Liver (tissue), 3 donors: ENCODE measurements around the gene TPM3.

Source experiments
- EGR1 ChIP-seq, 2 donors: IDR thresholded peaks; 2 replicates each; pipeline ENCODE4 v1.6.1; 2016 to 2018; ENCODE audit warnings: antibody characterized with exemption in 2 of 2, low read depth in 2 of 2
- FOXA1 ChIP-seq: IDR thresholded peaks from 2 replicates; pipeline ENCODE4 v1.6.1; 2016; ENCODE audit warnings: antibody characterized with exemption
- GABPA ChIP-seq, 2 donors: IDR thresholded peaks in 1 of 2; conservative IDR thresholded peaks in 1 of 2; 2 replicates each; pipeline ENCODE4 v1.6.1; 2016; ENCODE audit warnings: antibody characterized with exemption in 2 of 2, mild to moderate bottlenecking in 1 of 2, moderate library complexity in 1 of 2
- HNF4A ChIP-seq, 2 donors: conservative IDR thresholded peaks; 2 replicates each; pipeline ENCODE4 v1.6.1; 2016; ENCODE audit warnings: antibody characterized with exemption in 2 of 2, mild to moderate bottlenecking in 2 of 2
- JUND ChIP-seq, 2 donors: IDR thresholded peaks; 2 replicates each; pipeline ENCODE4 v1.6.1; 2016; ENCODE audit warnings: antibody characterized with exemption in 2 of 2
- NR2F2 ChIP-seq: IDR thresholded peaks from 2 replicates; pipeline ENCODE4 v1.6.1; 2016; ENCODE audit warnings: antibody characterized with exemption
- RAD21 ChIP-seq, 2 donors: IDR thresholded peaks; 2 replicates each; pipeline ENCODE4 v1.6.1; 2016; ENCODE audit warnings: antibody characterized with exemption in 2 of 2, mild to moderate bottlenecking in 2 of 2
- SP1 ChIP-seq: IDR thresholded peaks from 2 replicates; pipeline ENCODE4 v1.6.1; 2018; ENCODE audit warnings: antibody characterized with exemption, mild to moderate bottlenecking
- YY1 ChIP-seq: IDR thresholded peaks from 2 replicates; pipeline ENCODE4 v1.6.1; 2016; ENCODE audit warnings: antibody characterized with exemption, mild to moderate bottlenecking
- TF ChIP-seq, protein P1 (sequence below): fragments of 150-350 bp; IDR thresholded peaks from 2 replicates; pipeline ENCODE4 v1.5.1; 2017; ENCODE audit warnings: improper control_type of control experiment, low read depth, low read length; ENCODE audit not compliant: missing input control
- TF ChIP-seq, protein P2 (sequence below): IDR thresholded peaks from 2 replicates; pipeline ENCODE4 v1.6.1; 2016; ENCODE audit warnings: antibody characterized with exemption
- TF ChIP-seq, protein P3 (sequence below): IDR thresholded peaks from 2 replicates; pipeline ENCODE4 v1.6.1; 2016; ENCODE audit warnings: antibody characterized with exemption, mild to moderate bottlenecking
- TF ChIP-seq, protein P4 (sequence below): IDR thresholded peaks from 2 replicates; pipeline ENCODE4 v1.6.1; 2016; ENCODE audit warnings: antibody characterized with exemption
- TF ChIP-seq, protein P5 (sequence below): IDR thresholded peaks from 2 replicates; pipeline ENCODE4 v1.6.1; 2016; ENCODE audit warnings: antibody characterized with exemption
- donor health status: healthy.
- donor health status: healthy.

DNA sequence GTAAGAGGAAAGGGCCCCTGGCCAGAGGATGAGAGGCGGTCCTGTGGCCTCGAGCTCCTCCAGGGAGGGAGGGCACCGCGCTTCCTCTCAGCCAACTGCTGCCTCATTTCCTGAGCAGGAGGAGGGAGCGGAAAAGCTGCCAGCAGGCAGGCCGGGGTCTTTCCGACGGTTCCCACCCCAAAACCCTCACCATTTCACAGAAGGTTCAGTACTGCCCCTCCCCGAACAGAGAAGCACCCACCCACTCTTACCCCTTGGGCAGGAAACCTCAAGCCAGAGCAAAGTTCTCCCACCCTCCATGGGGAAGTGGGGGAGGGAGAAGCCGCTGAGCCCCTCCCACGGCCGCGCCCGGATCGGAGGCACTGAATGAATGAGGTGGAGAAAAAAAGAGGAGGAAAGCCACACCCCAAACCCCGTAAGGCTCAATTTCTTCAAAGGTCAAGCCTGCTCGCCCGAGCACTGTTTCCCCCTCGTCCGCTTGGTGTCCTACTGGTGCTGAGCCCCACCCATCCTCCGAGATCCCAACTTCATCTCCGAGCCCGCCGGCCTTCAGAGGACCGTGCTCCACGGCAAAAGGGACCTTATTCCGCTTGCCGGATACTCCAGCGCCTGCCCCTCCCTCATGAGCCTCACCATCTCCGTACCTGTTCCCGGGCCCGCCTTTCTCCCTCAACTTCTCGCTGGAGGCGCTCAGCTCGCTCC is 9.4 kb downstream of the TPM3 start:
- TF ChIP-seq, protein P1, sequence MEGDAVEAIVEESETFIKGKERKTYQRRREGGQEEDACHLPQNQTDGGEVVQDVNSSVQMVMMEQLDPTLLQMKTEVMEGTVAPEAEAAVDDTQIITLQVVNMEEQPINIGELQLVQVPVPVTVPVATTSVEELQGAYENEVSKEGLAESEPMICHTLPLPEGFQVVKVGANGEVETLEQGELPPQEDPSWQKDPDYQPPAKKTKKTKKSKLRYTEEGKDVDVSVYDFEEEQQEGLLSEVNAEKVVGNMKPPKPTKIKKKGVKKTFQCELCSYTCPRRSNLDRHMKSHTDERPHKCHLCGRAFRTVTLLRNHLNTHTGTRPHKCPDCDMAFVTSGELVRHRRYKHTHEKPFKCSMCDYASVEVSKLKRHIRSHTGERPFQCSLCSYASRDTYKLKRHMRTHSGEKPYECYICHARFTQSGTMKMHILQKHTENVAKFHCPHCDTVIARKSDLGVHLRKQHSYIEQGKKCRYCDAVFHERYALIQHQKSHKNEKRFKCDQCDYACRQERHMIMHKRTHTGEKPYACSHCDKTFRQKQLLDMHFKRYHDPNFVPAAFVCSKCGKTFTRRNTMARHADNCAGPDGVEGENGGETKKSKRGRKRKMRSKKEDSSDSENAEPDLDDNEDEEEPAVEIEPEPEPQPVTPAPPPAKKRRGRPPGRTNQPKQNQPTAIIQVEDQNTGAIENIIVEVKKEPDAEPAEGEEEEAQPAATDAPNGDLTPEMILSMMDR = no peak
- TF ChIP-seq GABPA (IDR thresholded peaks at IDR 0.05 in 1 of 2, conservative IDR thresholded peaks at IDR 0.05 in 1 of 2) (no peak), RAD21 (IDR thresholded peaks at IDR 0.05) (no peak), JUND (IDR thresholded peaks at IDR 0.05) (no peak), YY1 (no peak), FOXA1 (no peak), EGR1 (IDR thresholded peaks at IDR 0.05; ENCODE audit: low read depth in 2 of 2) (no peak), HNF4A (conservative IDR thresholded peaks at IDR 0.05) (no peak), SP1 (no peak), NR2F2 (no peak)
- TF ChIP-seq, protein P2, sequence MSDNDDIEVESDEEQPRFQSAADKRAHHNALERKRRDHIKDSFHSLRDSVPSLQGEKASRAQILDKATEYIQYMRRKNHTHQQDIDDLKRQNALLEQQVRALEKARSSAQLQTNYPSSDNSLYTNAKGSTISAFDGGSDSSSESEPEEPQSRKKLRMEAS = no peak
- TF ChIP-seq, protein P3, sequence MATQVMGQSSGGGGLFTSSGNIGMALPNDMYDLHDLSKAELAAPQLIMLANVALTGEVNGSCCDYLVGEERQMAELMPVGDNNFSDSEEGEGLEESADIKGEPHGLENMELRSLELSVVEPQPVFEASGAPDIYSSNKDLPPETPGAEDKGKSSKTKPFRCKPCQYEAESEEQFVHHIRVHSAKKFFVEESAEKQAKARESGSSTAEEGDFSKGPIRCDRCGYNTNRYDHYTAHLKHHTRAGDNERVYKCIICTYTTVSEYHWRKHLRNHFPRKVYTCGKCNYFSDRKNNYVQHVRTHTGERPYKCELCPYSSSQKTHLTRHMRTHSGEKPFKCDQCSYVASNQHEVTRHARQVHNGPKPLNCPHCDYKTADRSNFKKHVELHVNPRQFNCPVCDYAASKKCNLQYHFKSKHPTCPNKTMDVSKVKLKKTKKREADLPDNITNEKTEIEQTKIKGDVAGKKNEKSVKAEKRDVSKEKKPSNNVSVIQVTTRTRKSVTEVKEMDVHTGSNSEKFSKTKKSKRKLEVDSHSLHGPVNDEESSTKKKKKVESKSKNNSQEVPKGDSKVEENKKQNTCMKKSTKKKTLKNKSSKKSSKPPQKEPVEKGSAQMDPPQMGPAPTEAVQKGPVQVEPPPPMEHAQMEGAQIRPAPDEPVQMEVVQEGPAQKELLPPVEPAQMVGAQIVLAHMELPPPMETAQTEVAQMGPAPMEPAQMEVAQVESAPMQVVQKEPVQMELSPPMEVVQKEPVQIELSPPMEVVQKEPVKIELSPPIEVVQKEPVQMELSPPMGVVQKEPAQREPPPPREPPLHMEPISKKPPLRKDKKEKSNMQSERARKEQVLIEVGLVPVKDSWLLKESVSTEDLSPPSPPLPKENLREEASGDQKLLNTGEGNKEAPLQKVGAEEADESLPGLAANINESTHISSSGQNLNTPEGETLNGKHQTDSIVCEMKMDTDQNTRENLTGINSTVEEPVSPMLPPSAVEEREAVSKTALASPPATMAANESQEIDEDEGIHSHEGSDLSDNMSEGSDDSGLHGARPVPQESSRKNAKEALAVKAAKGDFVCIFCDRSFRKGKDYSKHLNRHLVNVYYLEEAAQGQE = no peak
- TF ChIP-seq, protein P4, sequence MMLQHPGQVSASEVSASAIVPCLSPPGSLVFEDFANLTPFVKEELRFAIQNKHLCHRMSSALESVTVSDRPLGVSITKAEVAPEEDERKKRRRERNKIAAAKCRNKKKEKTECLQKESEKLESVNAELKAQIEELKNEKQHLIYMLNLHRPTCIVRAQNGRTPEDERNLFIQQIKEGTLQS = no peak
- TF ChIP-seq, protein P5, sequence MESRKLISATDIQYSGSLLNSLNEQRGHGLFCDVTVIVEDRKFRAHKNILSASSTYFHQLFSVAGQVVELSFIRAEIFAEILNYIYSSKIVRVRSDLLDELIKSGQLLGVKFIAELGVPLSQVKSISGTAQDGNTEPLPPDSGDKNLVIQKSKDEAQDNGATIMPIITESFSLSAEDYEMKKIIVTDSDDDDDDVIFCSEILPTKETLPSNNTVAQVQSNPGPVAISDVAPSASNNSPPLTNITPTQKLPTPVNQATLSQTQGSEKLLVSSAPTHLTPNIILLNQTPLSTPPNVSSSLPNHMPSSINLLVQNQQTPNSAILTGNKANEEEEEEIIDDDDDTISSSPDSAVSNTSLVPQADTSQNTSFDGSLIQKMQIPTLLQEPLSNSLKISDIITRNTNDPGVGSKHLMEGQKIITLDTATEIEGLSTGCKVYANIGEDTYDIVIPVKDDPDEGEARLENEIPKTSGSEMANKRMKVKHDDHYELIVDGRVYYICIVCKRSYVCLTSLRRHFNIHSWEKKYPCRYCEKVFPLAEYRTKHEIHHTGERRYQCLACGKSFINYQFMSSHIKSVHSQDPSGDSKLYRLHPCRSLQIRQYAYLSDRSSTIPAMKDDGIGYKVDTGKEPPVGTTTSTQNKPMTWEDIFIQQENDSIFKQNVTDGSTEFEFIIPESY = no peak
